NB4 (cell line): Measurements from ENCODE around the gene RTCB.
"Not testable (repeated sequence)": the region's sequence is repeated elsewhere in the genome, so short reads cannot be mapped to it uniquely, and the experiment has no call there.

Experiments used
- DNase-seq: peaks from one replicate; pipeline ENCODE4 v3.0.0; 2010; ENCODE audit warnings: low read depth
- H3K4me3 ChIP-seq: one replicate; pipeline ENCODE4 v1.5.1; 2011; ENCODE audit warnings: mild to moderate bottlenecking, low read depth, low read length, moderate library complexity
- MYC ChIP-seq: IDR thresholded peaks from 2 replicates; pipeline ENCODE4 v1.6.1; 2011; ENCODE audit warnings: low read depth, low read length
- POLR2A ChIP-seq: IDR thresholded peaks from 2 replicates; pipeline ENCODE4 v1.6.1; 2011; ENCODE audit warnings: mild to moderate bottlenecking; ENCODE audit not compliant: insufficient read length; ENCODE audit errors: extremely low read depth
- TF ChIP-seq, protein P1 (sequence below): IDR thresholded peaks from one replicate; pipeline ENCODE4 v1.5.1; 2012; ENCODE audit warnings: low read depth, low read length
- TF ChIP-seq, protein P2 (sequence below): IDR thresholded peaks from 2 replicates; pipeline ENCODE4 v1.6.1; 2011; ENCODE audit warnings: low read depth, low read length

The RTCB gene

DNA sequence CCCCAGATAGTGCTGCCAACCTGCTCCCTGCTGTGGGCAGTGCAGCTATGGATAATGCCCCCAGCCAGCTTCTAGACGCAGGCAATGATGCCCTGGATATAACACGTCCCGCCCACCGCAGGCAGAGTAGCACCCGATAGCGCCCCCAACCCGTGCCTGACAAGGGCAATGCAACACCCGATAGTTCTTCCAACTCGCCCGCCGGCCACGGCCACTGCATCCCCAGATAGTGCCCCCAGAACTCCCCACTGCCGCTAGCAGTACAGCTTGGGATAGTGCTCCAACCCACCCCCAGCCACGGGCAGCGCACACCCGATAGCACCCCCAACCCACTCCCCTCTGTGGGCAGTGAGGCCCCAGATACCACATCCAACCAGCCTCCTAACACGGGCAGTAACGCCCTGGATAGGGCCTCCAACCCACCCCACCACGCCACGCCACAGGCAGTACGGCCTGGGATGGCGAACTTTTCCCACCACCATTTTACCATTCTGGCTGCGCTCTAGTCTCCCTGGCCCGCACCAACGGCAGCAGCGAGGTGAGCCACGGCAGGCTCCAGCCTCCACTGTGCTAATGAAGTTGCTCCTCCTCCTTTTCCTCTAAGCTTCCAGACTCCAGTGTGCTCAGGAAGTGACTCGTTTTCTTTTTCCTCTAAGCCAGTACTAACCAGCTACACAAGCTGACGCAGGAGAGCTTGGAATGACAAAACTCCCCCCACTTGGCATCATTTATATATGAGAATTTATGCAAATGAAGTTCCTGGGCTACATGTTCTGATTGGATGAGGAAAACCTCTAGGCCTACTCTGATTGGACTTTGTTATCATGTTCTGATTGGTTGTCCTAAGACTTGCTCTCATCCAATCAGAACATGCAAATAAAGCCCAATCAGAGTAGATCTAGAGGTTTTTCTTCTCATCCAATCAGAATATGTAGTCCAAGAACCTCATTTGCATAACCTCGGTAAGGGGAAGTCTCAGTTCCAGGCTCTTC is 57.4 kb downstream of the RTCB start:
- no peak overlapping the region for H3K4me3 ChIP-seq
- TF ChIP-seq MYC (no peak), POLR2A (no peak)
- TF ChIP-seq, protein P1, sequence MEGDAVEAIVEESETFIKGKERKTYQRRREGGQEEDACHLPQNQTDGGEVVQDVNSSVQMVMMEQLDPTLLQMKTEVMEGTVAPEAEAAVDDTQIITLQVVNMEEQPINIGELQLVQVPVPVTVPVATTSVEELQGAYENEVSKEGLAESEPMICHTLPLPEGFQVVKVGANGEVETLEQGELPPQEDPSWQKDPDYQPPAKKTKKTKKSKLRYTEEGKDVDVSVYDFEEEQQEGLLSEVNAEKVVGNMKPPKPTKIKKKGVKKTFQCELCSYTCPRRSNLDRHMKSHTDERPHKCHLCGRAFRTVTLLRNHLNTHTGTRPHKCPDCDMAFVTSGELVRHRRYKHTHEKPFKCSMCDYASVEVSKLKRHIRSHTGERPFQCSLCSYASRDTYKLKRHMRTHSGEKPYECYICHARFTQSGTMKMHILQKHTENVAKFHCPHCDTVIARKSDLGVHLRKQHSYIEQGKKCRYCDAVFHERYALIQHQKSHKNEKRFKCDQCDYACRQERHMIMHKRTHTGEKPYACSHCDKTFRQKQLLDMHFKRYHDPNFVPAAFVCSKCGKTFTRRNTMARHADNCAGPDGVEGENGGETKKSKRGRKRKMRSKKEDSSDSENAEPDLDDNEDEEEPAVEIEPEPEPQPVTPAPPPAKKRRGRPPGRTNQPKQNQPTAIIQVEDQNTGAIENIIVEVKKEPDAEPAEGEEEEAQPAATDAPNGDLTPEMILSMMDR = no peak
- DNase-seq = peak; percentile 18

DNA sequence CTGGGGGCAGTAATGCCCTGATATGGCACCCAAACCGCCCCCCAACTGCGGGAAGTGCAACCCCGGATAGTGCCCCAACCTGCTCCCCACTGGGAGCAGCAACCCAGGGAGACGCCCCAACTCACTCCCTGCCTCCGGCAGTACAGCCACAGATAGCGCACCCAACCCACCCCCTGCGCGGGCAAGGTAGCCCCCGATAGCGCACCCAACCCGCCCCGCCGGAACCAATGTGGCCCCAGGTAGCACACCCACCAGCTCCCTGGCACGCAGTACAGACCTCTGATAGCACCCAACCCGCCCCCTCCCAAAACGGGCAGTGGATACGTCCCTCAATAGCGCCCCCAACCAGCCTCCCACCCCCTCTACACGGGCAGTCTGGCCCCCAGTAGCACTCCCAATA is 58.2 kb downstream of the RTCB start:
- DNase-seq = no peak
- TF ChIP-seq, protein P1 = no peak
- TF ChIP-seq POLR2A = no peak
- TF ChIP-seq MYC = no peak
- TF ChIP-seq, protein P2, sequence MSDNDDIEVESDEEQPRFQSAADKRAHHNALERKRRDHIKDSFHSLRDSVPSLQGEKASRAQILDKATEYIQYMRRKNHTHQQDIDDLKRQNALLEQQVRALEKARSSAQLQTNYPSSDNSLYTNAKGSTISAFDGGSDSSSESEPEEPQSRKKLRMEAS = no peak
- H3K4me3 ChIP-seq = no peak overlapping the region

DNA sequence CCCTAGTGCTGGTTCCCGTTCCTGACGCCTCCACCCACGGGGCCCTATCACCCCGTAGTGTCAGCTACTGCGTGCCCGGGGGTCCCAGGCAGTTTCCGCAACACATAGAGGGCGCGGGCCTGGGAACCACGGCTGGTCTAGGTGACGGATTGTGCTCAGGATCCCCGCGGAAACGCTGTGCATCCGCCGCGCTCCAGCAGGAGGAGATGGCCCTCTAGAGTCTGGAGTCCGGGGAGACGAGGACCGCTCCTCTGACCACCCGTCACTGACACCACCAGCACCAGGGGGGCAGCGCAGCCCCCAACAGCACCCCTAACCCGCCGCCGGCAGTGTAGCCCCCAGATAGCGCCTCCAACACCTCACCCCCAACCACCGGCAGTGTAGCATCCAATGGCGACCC is 58.8 kb downstream of the RTCB start:
- no peak overlapping the region for H3K4me3 ChIP-seq
- no peak for TF ChIP-seq MYC
- DNase-seq = no peak

DNA sequence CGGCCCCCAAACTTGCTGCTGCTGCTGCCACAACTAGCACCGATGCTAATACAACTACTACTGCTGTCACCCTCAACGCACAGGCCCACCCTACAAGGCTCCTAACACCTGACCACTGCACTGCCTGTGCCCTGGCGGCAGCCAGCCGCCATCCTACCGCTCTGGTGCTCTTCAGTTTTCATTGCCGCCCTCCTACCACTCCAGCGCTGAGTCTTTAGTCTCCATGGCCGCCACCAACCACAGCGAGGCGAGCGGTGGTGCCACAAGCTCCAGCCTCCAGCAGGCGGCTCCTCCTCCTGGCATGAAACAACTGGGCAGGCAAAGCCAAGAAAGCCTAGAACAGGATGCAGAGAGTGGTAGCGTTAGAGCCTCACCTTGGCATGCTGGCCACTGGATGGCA is 59.4 kb downstream of the RTCB start:
- no peak for DNase-seq
- TF ChIP-seq, protein P2 = no peak
- no peak for TF ChIP-seq POLR2A
- TF ChIP-seq MYC = no peak
- TF ChIP-seq, protein P1 = no peak
- H3K4me3 ChIP-seq = no peak overlapping the region

DNA sequence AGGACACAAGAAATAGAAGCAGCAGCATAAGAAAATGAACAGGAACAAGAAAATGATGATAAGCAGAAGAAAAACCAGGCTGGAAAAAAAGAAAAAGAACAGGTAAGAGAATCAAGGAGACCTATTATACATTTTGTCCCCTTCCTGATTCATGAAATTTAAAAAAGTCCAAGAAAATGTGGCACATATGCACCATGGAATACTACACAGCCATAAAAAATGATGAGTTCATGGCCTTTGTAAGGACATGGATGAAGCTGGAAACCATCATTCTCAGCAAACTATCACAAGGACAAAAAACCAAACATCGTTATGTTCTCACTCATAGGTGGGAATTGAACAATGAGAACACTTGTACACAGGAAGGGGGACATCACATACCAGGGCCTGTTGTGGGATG is 60.2 kb downstream of the RTCB start:
- not testable (repeated sequence) for H3K4me3 ChIP-seq, DNase-seq

DNA sequence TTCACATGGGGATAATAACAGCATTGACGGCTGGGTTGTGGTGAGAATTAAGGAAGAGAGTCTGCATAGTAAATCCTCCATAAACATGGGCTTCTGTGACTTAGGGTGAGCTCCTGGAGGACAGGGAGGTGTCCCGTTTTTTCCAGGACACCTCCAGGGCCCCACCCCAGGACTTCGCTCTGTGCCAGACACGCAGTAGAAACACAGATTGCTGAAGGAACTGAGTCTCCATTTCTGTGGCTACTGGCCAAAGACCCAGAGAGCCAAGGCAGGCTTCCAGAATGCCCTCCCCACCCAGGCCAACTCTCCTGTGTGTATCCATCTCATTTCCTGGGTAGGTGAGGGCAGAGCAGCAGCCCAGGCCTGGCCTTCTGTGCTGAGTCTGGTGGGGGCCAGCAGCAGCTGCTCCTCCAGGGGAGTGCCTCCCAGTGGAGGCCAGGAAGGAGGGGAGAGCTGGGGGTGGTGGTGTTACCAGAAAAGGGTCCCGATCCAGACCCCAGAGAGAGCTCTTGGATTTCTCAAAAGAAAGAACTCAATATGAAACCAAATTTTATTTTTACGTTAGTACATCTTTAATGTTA is 63.9 kb downstream of the RTCB start:
- DNase-seq = no peak
- TF ChIP-seq, protein P1 = no peak
- no peak for TF ChIP-seq POLR2A
- no peak for TF ChIP-seq MYC
- TF ChIP-seq, protein P2 = no peak
- H3K4me3 ChIP-seq = no peak overlapping the region

DNA sequence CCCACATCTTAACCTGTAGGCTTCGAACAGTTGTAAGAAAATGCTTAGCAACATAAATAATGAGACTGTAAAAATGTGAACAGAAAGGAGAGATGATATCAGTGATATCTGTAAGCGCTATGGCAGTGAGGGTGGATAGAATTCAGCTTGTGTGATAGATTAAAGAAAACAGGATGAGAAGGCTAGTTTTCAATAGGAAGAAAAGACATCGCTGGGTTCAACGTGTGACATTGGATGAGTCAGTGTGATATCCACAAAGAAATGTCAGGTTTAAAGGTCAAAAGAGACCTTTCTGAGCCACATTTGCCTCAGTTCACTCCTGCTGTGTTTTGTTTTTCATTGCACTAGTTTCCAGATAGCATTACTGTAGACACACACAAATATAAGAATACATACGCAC is 68.1 kb downstream of the RTCB start:
- H3K4me3 ChIP-seq = no peak overlapping the region
- DNase-seq = no peak
- TF ChIP-seq POLR2A = no peak
- no peak for TF ChIP-seq MYC
- TF ChIP-seq, protein P2 = no peak
- TF ChIP-seq, protein P1 = no peak
